NCI-H1048 (cell line): ENCODE measurements around the gene CYP39A1.

Experiments
- DNase-seq: peaks from one replicate; lab custom pipeline; 2025; lab: John Stamatoyannopoulos, UW

CYP39A1 gene

GRCh38 chr6:46511320-46511719 is 141.3 kb downstream of the CYP39A1 start:
- DNase-seq: no peak

GRCh38 chr6:46510651-46511050 is 142.0 kb downstream of the CYP39A1 start:
- DNase-seq: no peak

- no peak for DNase-seq
Measured at GRCh38 chr6:46509981-46510510, 142.6 kb downstream of the CYP39A1 start.

- no peak for DNase-seq
Measured at GRCh38 chr6:46509063-46509462, 143.6 kb downstream of the CYP39A1 start.

- no peak for DNase-seq
Measured at GRCh38 chr6:46507426-46507825, 145.2 kb downstream of the CYP39A1 start.

GRCh38 chr6:46505693-46506512 is 146.7 kb downstream of the CYP39A1 start:
- DNase-seq: no peak

- DNase-seq: no peak
Measured at GRCh38 chr6:46504242-46504641, 148.4 kb downstream of the CYP39A1 start.

- no peak for DNase-seq
Measured at GRCh38 chr6:46502486-46503119, 150.0 kb downstream of the CYP39A1 start.

GRCh38 chr6:46501136-46502089 is 151.2 kb downstream of the CYP39A1 start:
- DNase-seq: no peak

GRCh38 chr6:46500382-46500781 is 152.2 kb downstream of the CYP39A1 start:
- no peak for DNase-seq
